Measurements from ENCODE around the gene LSG1. TPM values are rescaled to one million over a fixed set of nuclear protein-coding genes. Genes with fewer than 3 reads are reported as not detected.

The LSG1 gene
- total and polyA plus RNA-seq, 2 experiments from 2014 or later = 26.9 to 36.5 TPM

DNA sequence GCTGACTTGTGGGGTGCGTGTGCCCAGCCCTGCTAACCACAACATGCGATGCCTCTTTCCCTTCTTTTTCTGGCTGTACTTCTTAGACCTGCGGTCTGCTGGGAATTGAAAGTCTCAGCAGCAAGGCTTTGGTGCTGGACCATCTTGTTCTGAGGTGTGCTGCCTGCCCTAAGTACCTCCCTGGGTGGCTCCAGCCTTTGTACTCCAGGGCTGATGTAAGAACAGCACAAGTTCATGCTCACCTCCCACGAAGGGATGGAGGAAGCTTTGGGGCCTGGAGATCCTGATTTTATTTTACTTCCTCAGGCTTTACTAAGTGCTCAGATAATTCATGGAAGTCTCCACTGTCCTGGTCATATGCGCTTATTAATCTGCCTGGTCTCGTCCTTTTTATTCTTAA lies 42.6 kb upstream of the LSG1 start:
- Histone ChIP-seq H3K9me2 (ENCODE audit: insufficient read depth) (no peaks in the 10 kb centered on the region), H3K36me3 (ENCODE audit: low read depth) (no peaks in the 10 kb centered on the region), H3K27me3 (replicated peaks; ENCODE audit: insufficient read depth) (peaks cover 19% of the 10 kb centered on the region), H3F3A (ENCODE audit: insufficient read depth) (no peaks in the 10 kb centered on the region), H3K79me2 (ENCODE audit: insufficient read depth) (no peaks in the 10 kb centered on the region), H3K4me2 (ENCODE audit: unreplicated experiment) (no peak overlapping the region), H3K9ac (no peak overlapping the region), H3K4me1 (ENCODE audit: insufficient read depth) (no peaks in the 10 kb centered on the region), H4K20me1 (ENCODE audit: insufficient read depth) (no peaks in the 10 kb centered on the region), H3K9me3 (ENCODE audit: low read depth) (no peaks in the 10 kb centered on the region), H3K4me3 (no peak overlapping the region), H2AFZ (no peak overlapping the region), H3K27ac (no peak overlapping the region)
- DNase-seq = no peak
- no peak for TF ChIP-seq EZH2phosphoT487 (IDR thresholded peaks at IDR 0.05; ENCODE audit: insufficient read depth, low read depth)
- TF ChIP-seq EZH2 (IDR thresholded peaks at IDR 0.05; ENCODE audit: insufficient read depth, poor library complexity, severe bottlenecking) = no peak
- in situ Hi-C loops (cut with MboI) = no loop called here
- 71 to 77% methylated on average over 6 of the region's 6 CpGs for WGBS, 2 experiments (ENCODE audit: low coverage in 1 of 2, low lambda C conversion rate in 2 of 2, missing lambda C conversion rate in 2 of 2)

- TF ChIP-seq EZH2phosphoT487 (IDR thresholded peaks at IDR 0.05; ENCODE audit: insufficient read depth, low read depth) (no peak), EZH2 (IDR thresholded peaks at IDR 0.05; ENCODE audit: insufficient read depth, poor library complexity, severe bottlenecking) (no peak)
- Histone ChIP-seq H3F3A (ENCODE audit: insufficient read depth) (no peaks in the 10 kb centered on the region), H2AFZ (no peak overlapping the region), H3K9ac (no peak overlapping the region), H3K36me3 (ENCODE audit: low read depth) (no peaks in the 10 kb centered on the region), H3K79me2 (ENCODE audit: insufficient read depth) (no peaks in the 10 kb centered on the region), H4K20me1 (ENCODE audit: insufficient read depth) (no peaks in the 10 kb centered on the region), H3K9me2 (ENCODE audit: insufficient read depth) (no peaks in the 10 kb centered on the region), H3K4me3 (no peak overlapping the region), H3K4me2 (ENCODE audit: unreplicated experiment) (no peak overlapping the region), H3K27ac (no peak overlapping the region), H3K9me3 (ENCODE audit: low read depth) (no peaks in the 10 kb centered on the region), H3K27me3 (replicated peaks; ENCODE audit: insufficient read depth) (peaks cover 18% of the 10 kb centered on the region; the same call in 1 of the 2 replicates), H3K4me1 (ENCODE audit: insufficient read depth) (no peaks in the 10 kb centered on the region)
- in situ Hi-C loops (cut with MboI) = no loop called here
- WGBS, 2 experiments (ENCODE audit: low coverage in 1 of 2, low lambda C conversion rate in 2 of 2, missing lambda C conversion rate in 2 of 2) = 71 to 75% methylated on average over 5 of the region's 5 CpGs
- no peak for DNase-seq
Observed at GRCh38 chr3:194714137-194714455, 42.1 kb upstream of the LSG1 start.

DNA sequence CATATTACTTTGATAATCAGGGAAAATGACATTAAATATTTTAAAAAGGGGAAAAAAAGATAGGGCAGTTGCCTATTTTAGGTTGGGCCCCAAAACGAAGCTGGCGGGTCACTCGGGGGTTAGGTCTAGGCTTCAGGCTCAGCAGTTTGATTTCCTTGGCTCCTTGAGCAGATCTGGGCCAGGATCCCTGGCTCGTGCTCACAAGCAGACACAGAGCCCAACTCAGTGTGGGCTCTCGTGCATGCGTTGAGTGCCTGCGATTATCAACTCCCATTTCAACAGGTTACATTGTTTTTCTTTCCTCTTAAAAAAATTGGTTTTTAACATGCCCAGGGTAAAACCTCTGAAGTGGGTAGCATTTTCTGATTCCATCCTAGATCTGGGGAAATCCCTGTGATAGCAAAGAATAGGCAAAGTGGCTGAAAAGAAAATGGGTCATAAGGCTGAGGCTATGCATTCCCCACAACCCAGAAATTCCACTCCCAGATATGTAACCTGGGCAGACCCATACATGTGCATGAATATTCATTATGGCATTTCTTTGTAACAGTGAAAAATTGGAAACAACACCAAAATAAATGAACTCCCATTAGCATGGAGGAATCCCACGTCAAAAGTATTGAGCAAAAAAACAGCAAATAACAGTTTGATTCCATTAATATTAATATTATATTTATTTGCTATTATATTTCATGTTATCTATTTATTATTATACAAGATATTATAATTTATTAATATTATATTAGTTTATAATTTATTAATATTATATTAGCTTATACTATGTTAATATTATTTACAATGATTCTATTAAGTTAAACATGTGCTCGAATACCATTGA lies 41.5 kb upstream of the LSG1 start:
- peaks cover 17% of the 10 kb centered on the region; the same call in 1 of the 2 replicates for H3K27me3 ChIP-seq (replicated peaks; ENCODE audit: insufficient read depth)

DNA sequence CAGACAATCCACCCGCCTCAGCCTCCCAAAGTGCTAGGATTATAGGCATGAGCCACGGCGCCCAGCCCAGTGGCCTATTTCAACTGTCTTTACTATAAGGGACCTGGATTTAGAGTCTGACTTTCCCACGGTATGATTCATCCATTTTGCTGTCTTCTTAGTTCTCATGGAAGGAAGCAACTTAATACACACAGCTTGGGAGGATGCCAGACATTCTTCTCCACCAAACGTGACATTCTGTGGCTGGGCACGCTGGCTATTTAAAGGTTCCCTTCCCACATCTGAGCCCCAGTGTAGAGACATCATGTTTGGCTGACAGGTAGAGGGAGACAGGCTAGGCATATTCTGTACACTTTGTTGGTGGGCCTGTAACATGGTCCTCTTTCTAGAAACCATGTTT lies 39.9 kb upstream of the LSG1 start:
- H3K4me1 ChIP-seq (ENCODE audit: insufficient read depth) = no peaks in the 10 kb centered on the region
- no peaks in the 10 kb centered on the region for H3K9me2 ChIP-seq (ENCODE audit: insufficient read depth)
- WGBS, 2 experiments (ENCODE audit: low coverage in 1 of 2, low lambda C conversion rate in 2 of 2, missing lambda C conversion rate in 2 of 2) = 45 to 56% methylated on average over 6 of the region's 6 CpGs
- TF ChIP-seq EZH2 (IDR thresholded peaks at IDR 0.05; ENCODE audit: insufficient read depth, poor library complexity, severe bottlenecking) = no peak
- 0 out of 2 replicates have a peak, but pooled peaks have one; percentile 48 for TF ChIP-seq EZH2phosphoT487 (IDR thresholded peaks at IDR 0.05; ENCODE audit: insufficient read depth, low read depth)
- no peak overlapping the region for H3K27ac ChIP-seq
- in situ Hi-C loops (cut with MboI) = no loop called here
- H3K4me2 ChIP-seq (ENCODE audit: unreplicated experiment) = no peak overlapping the region
- H3K36me3 ChIP-seq (ENCODE audit: low read depth) = no peaks in the 10 kb centered on the region
- H3K4me3 ChIP-seq = no peak overlapping the region
- H3K79me2 ChIP-seq (ENCODE audit: insufficient read depth) = no peaks in the 10 kb centered on the region
- peak; percentile 91 for DNase-seq
- H3K9me3 ChIP-seq (ENCODE audit: low read depth) = no peaks in the 10 kb centered on the region
- no peak overlapping the region for H2AFZ ChIP-seq
- H3K9ac ChIP-seq = no peak overlapping the region
- H4K20me1 ChIP-seq (ENCODE audit: insufficient read depth) = no peaks in the 10 kb centered on the region
- peaks cover 10% of the 10 kb centered on the region; the same call in 1 of the 2 replicates for H3K27me3 ChIP-seq (replicated peaks; ENCODE audit: insufficient read depth)
- no peaks in the 10 kb centered on the region for H3F3A ChIP-seq (ENCODE audit: insufficient read depth)

More for the DNA sequence above, 41.5 kb upstream of the LSG1 start:
- DNase-seq = no peak
- Histone ChIP-seq H2AFZ (no peak overlapping the region), H3K79me2 (ENCODE audit: insufficient read depth) (no peaks in the 10 kb centered on the region), H3K9ac (no peak overlapping the region), H3K4me3 (no peak overlapping the region), H4K20me1 (ENCODE audit: insufficient read depth) (no peaks in the 10 kb centered on the region), H3K9me3 (ENCODE audit: low read depth) (no peaks in the 10 kb centered on the region), H3K36me3 (ENCODE audit: low read depth) (no peaks in the 10 kb centered on the region), H3K4me1 (ENCODE audit: insufficient read depth) (no peaks in the 10 kb centered on the region), H3K9me2 (ENCODE audit: insufficient read depth) (no peaks in the 10 kb centered on the region), H3F3A (ENCODE audit: insufficient read depth) (no peaks in the 10 kb centered on the region), H3K27ac (no peak overlapping the region), H3K4me2 (ENCODE audit: unreplicated experiment) (no peak overlapping the region)
- TF ChIP-seq EZH2phosphoT487 (IDR thresholded peaks at IDR 0.05; ENCODE audit: insufficient read depth, low read depth) (no peak), EZH2 (IDR thresholded peaks at IDR 0.05; ENCODE audit: insufficient read depth, poor library complexity, severe bottlenecking) (no peak)
- in situ Hi-C loops (cut with MboI) = no loop called here
- 43 to 44% methylated on average over 9 of the region's 9 CpGs for WGBS, 2 experiments (ENCODE audit: low coverage in 1 of 2, low lambda C conversion rate in 2 of 2, missing lambda C conversion rate in 2 of 2)

All from GM23248 (cell line).